ENCODE results near the gene GMPPA.

GMPPA gene

DNA sequence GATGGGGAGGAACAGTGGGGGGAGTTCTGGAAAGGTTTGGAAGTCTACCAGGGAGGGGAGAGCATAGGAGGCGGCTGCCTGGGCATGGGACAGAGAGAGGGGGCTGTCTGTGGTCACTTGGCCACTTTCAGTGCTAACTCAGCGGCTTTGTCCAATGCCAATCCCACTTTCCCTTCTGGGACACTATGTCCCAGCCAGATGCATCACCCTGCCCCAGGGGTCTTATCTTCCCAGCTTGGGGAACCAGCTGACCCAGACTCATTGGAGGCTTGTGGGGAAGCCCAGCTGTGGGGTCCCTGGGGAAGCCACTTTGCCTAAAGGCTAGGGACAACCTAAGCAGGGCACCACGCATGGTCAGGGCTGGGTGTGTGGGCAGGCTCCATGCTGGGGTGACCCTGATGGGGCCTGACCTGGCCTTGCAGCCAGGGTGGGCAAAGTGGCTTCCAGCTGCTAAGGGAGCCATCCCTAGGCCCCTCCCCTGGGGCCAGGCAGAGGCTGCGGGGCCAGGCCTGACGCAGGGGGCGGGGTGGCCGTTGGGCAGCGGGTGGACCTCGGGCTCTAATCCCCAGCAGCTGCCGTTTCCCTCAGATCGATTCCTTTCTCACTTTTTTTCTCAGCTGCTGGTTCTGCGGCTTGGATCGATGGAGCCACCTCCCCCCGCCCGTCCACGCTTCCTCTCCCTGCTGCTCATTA is 14.0 kb downstream of the GMPPA start:
- no peaks in the 10 kb centered on the region for H3K9me3 Mint-ChIP-seq
- H3K4me1 Mint-ChIP-seq (ENCODE audit: low read depth), result peaks cover 4% of the 10 kb centered on the region
- H3K27me3 Mint-ChIP-seq (ENCODE audit: low read depth), result peaks cover 71% of the 10 kb centered on the region
- H3K27ac Mint-ChIP-seq, result no peak overlapping the region
- H3K36me3 Mint-ChIP-seq (ENCODE audit: low read depth), result peaks cover 1% of the 10 kb centered on the region
- H3K4me3 Mint-ChIP-seq, result no peak overlapping the region

- no peak overlapping the region for H3K4me3 Mint-ChIP-seq
- no peaks in the 10 kb centered on the region for H3K9me3 Mint-ChIP-seq
- no peak overlapping the region for H3K27ac Mint-ChIP-seq
- peaks cover 77% of the 10 kb centered on the region for H3K27me3 Mint-ChIP-seq (ENCODE audit: low read depth)
- H3K4me1 Mint-ChIP-seq (ENCODE audit: low read depth), result peaks cover 4% of the 10 kb centered on the region
- H3K36me3 Mint-ChIP-seq (ENCODE audit: low read depth), result peaks cover 1% of the 10 kb centered on the region
These were observed 15.1 kb downstream of the GMPPA start for GRCh38 chr2:219513787-219514186.

- Mint-ChIP-seq H3K4me1 (ENCODE audit: low read depth) (peaks cover 4% of the 10 kb centered on the region), H3K27me3 (ENCODE audit: low read depth) (peaks cover 79% of the 10 kb centered on the region), H3K27ac (no peak within 1 kb of the TSS), H3K9me3 (no peaks in the 10 kb centered on the region), H3K36me3 (ENCODE audit: low read depth) (peaks cover 1% of the 10 kb centered on the region), H3K4me3 (no peak within 1 kb of the TSS)
These were observed 15.6 kb downstream of the GMPPA start, which contains the start of gene ASIC4 for GRCh38 chr2:219514196-219514761. TSS of gene ASIC4 (plus strand) at chr2:219514482. CDS start at chr2:219514725, 243 bp downstream.

DNA sequence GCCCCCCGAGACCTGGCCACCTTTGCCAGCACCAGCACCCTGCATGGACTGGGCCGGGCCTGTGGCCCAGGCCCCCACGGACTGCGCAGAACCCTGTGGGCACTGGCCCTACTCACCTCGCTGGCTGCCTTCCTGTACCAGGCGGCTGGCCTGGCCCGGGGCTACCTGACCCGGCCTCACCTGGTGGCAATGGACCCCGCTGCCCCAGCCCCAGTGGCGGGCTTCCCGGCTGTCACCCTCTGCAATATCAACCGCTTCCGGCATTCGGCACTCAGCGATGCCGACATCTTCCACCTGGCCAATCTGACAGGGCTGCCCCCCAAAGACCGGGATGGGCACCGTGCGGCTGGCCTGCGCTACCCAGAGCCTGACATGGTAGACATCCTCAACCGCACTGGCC is 16.1 kb downstream of the GMPPA start:
- Mint-ChIP-seq H3K4me1 (ENCODE audit: low read depth) (peaks cover 1% of the 10 kb centered on the region), H3K27ac (no peak overlapping the region), H3K27me3 (ENCODE audit: low read depth) (peaks cover 80% of the 10 kb centered on the region), H3K4me3 (no peak overlapping the region), H3K36me3 (ENCODE audit: low read depth) (no peaks in the 10 kb centered on the region), H3K9me3 (no peaks in the 10 kb centered on the region)

DNA sequence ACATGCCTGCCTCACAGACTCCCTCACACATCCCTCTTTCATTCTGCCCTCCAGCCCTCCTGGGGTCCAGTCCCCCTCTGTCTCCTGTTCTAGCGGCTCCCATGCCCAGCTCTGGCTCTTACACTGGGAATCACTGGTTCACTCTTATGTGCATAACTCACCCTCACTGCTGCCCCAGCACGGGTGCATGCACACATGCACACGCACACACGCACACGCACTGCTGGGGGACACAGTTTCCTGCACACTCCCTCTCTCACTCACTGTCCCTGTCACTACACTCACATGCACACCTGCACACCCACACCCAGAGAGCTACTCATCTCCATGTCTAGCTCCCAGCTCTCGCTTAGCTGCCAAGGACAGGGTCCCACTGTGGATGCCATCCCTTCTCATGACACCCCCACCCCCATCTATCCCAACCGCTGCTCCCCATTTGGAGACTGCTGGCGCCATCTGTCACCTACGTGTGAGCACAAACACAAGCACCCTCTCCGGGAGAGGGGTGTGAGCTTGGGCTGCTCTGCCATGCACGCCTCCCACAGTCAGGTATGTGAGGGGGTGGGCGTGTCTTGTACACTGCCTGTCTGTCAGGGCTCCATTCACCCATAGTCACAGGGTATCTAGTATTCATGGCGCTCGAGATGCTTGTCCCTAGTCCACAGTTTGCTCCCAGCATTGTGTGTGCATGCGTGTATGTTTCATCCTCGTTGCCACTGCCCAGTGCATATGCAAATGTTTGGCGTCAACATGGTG is 17.4 kb downstream of the GMPPA start:
- Mint-ChIP-seq H3K4me3 (no peak overlapping the region), H3K36me3 (ENCODE audit: low read depth) (no peaks in the 10 kb centered on the region), H3K4me1 (ENCODE audit: low read depth) (peaks cover 1% of the 10 kb centered on the region), H3K9me3 (no peaks in the 10 kb centered on the region), H3K27ac (no peak overlapping the region), H3K27me3 (ENCODE audit: low read depth) (peaks cover 79% of the 10 kb centered on the region)

GRCh38 chr2:219516888-219517287 is 18.2 kb downstream of the GMPPA start:
- H3K9me3 Mint-ChIP-seq, result no peaks in the 10 kb centered on the region
- H3K4me3 Mint-ChIP-seq, result no peak overlapping the region
- no peak overlapping the region for H3K27ac Mint-ChIP-seq
- H3K36me3 Mint-ChIP-seq (ENCODE audit: low read depth), result no peaks in the 10 kb centered on the region
- peaks cover 80% of the 10 kb centered on the region for H3K27me3 Mint-ChIP-seq (ENCODE audit: low read depth)
- peaks cover 1% of the 10 kb centered on the region for H3K4me1 Mint-ChIP-seq (ENCODE audit: low read depth)

DNA sequence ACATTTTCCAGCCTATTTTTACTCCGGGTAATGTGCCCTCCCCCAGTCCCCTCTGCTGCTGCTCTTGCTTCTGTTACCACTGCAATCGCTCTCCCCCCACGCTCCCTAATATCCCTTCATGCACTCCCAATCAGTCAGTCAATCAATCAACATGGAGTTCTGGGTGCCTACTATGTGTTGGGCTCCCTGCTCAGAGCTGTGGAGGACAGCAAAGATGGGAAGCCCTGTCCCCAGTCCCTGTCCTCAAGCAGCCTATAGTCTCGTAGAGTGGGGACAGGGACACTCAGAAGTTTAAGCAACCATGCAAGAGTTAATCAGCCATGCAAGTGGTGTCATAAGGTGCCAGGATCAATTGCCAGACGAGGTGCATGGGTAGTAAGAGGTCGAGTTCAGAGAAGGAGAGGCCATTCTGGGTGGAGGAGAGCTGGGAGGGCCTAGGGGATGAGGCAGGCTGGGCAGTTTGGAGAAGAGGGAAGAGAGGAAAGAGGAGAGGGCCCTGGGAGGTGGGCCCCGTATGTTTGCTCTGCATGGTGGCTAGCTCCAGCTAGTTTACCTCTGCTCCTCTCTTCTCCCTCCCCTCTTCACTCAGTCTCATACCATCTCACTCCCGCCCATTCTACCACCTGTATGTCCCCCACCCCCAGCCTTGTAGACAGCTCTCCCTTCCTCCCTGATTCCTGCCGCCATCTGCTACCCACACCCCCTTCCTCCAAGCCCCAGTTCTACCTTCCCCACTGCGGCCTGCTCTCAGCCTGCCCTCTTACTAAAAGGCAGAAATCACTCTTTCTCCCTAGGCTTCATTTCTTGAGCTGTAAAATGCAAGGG is 19.5 kb downstream of the GMPPA start:
- H3K4me3 Mint-ChIP-seq, result no peak overlapping the region
- H3K9me3 Mint-ChIP-seq, result no peaks in the 10 kb centered on the region
- H3K36me3 Mint-ChIP-seq (ENCODE audit: low read depth), result no peaks in the 10 kb centered on the region
- H3K27ac Mint-ChIP-seq, result no peak overlapping the region
- H3K27me3 Mint-ChIP-seq (ENCODE audit: low read depth), result peaks cover 76% of the 10 kb centered on the region
- peaks cover 1% of the 10 kb centered on the region for H3K4me1 Mint-ChIP-seq (ENCODE audit: low read depth)

DNA sequence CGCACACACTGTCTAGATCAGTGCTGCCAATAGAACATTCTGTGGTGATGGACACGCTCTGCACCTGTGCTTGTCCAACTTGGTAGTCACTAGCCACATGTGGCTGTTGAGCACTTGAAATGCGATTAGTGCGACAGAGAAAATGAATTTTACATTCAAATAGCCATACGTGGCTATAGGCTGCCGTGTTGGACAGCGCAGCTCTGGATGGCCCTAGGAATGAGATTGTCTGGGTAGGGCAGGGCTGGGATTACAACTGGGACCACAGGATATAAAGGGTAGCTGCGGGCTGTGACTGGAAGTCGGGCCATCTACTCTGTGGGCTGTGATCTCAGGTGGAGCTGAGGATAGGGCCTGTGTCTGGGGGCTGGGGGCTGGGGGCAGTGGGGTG is 20.8 kb downstream of the GMPPA start:
- H3K36me3 Mint-ChIP-seq (ENCODE audit: low read depth), result no peaks in the 10 kb centered on the region
- H3K27ac Mint-ChIP-seq, result no peak overlapping the region
- H3K4me3 Mint-ChIP-seq, result no peak overlapping the region
- H3K27me3 Mint-ChIP-seq (ENCODE audit: low read depth), result peaks cover 76% of the 10 kb centered on the region
- no peaks in the 10 kb centered on the region for H3K4me1 Mint-ChIP-seq (ENCODE audit: low read depth)
- H3K9me3 Mint-ChIP-seq, result no peaks in the 10 kb centered on the region

DNA sequence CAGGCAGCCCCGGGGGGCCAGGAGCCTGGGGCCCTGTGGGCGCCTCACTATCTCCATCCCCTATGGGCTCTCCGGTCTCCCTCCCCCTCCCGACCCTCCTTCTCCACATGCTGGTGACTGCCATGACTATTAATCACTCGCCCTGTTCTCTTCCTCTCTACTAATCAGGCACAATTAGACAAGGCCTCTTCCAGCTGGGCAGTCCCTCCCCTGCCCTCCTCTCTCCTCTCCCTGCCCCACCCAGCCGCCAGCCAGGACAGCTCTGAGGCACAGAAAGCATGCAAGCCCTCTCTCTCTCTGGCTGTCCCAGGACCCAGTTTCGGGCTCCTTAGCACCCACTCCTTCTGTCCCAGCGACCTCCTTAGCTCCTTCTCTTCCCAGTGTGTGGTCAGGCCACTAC is 21.4 kb downstream of the GMPPA start:
- Mint-ChIP-seq H3K27ac (no peak overlapping the region), H3K4me3 (no peak overlapping the region), H3K9me3 (no peaks in the 10 kb centered on the region), H3K27me3 (ENCODE audit: low read depth) (peaks cover 77% of the 10 kb centered on the region), H3K4me1 (ENCODE audit: low read depth) (no peaks in the 10 kb centered on the region), H3K36me3 (ENCODE audit: low read depth) (no peaks in the 10 kb centered on the region)

DNA sequence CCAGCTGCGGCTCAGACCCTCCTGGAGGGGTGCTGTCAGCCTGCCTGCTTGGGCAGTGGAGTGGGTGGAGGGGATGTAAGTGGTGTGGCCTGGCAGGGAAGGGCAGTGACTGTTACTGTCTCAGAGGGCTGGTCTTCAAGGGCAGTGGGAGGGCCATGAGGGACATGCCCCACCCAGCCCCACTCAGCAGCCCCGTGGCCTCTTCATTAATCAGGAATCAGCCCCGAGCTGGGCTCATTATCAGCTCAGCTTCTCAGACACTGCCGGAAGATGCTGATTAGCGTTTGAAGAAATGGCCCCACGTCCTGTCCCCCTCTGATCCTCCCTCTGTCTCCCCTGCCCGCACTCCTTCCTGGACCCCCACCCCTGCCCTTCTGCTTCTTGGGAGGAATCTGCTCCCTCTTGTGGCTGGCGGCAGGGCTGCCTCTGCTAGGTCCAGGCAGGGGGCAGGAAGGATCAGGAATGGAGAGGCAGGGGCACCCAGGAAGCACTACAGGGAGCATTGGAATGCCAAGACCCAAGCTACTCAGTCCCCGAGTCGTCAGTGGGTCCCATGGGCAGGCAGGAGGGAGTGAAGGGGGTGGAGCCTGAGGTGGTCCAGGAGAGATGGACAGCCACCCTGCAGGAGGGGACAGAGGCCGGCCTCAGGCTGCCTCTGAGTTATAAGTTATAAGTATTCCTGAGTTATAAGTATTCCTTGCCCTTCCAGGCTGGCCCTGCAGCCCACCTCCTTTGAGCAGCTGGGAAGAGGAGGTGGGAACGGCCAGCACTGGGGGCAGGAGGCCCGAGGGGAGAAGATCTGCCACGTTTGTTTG is 22.6 kb downstream of the GMPPA start:
- Mint-ChIP-seq H3K9me3 (no peaks in the 10 kb centered on the region), H3K27ac (no peak overlapping the region), H3K36me3 (ENCODE audit: low read depth) (no peaks in the 10 kb centered on the region), H3K4me1 (ENCODE audit: low read depth) (no peaks in the 10 kb centered on the region), H3K4me3 (no peak overlapping the region), H3K27me3 (ENCODE audit: low read depth) (peaks cover 77% of the 10 kb centered on the region)

- H3K36me3 Mint-ChIP-seq (ENCODE audit: low read depth), result no peaks in the 10 kb centered on the region
- H3K9me3 Mint-ChIP-seq, result no peaks in the 10 kb centered on the region
- H3K4me3 Mint-ChIP-seq, result no peak overlapping the region
- peaks cover 80% of the 10 kb centered on the region for H3K27me3 Mint-ChIP-seq (ENCODE audit: low read depth)
- H3K4me1 Mint-ChIP-seq (ENCODE audit: low read depth), result no peaks in the 10 kb centered on the region
- H3K27ac Mint-ChIP-seq, result no peak overlapping the region
These were observed 23.7 kb downstream of the GMPPA start for GRCh38 chr2:219522111-219523030.

GRCh38 chr2:219523031-219523671 is 24.5 kb downstream of the GMPPA start:
- no peak overlapping the region for H3K27ac Mint-ChIP-seq
- H3K27me3 Mint-ChIP-seq (ENCODE audit: low read depth), result peaks cover 80% of the 10 kb centered on the region
- H3K4me3 Mint-ChIP-seq, result no peak overlapping the region
- H3K4me1 Mint-ChIP-seq (ENCODE audit: low read depth), result no peaks in the 10 kb centered on the region
- no peaks in the 10 kb centered on the region for H3K9me3 Mint-ChIP-seq
- no peaks in the 10 kb centered on the region for H3K36me3 Mint-ChIP-seq (ENCODE audit: low read depth)

DNA sequence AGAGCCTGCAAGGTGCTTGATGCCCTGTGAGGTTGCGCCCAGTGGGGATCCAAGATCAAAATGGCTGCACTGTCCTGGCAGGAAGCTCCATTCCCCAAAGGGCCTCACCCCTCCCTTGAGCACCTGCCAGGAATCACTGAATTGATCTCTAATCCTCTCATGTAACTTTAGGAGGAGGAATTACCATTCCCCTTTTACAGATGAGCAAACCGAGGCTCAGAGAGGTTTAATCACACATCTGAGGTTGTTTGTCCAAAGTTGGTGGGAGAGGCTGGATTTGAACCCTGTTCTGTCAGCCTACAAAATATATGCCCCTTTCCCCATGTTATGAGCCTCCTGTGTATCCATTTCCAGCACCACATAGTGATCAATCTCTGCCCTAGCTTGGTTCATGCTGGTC is 26.1 kb downstream of the GMPPA start:
- Mint-ChIP-seq H3K4me1 (ENCODE audit: low read depth) (no peaks in the 10 kb centered on the region), H3K36me3 (ENCODE audit: low read depth) (no peaks in the 10 kb centered on the region), H3K27ac (no peak overlapping the region), H3K4me3 (no peak overlapping the region), H3K27me3 (ENCODE audit: low read depth) (peaks cover 87% of the 10 kb centered on the region), H3K9me3 (no peaks in the 10 kb centered on the region)
